Stimulated activated naive CD8-positive, alpha-beta T cell treated with anti-CD3 and anti-CD28 coated beads, Interleukin-15, Interleukin-2, amounts not matched to agents 100 U/mL and 50 U/mL, for 24 hours (primary cell): ENCODE measurements around the gene CISD2.
"Not testable (repeated sequence)": the region's sequence is repeated elsewhere in the genome, so short reads cannot be mapped to it uniquely, and the experiment has no call there.

Experiments used
- ATAC-seq: fragments of 150-1000 bp; cut with Tn5 transposase; one replicate; pipeline ENCODE4 v1.10.0; 2021
- DNase-seq: peaks from one replicate; pipeline ENCODE4 v3.0.0; 2021

Gene CISD2

GRCh38 chr4:102850370-102850769 lies 18.4 kb upstream of the CISD2 start:
- ATAC-seq = no peak
- no peak for DNase-seq

DNA sequence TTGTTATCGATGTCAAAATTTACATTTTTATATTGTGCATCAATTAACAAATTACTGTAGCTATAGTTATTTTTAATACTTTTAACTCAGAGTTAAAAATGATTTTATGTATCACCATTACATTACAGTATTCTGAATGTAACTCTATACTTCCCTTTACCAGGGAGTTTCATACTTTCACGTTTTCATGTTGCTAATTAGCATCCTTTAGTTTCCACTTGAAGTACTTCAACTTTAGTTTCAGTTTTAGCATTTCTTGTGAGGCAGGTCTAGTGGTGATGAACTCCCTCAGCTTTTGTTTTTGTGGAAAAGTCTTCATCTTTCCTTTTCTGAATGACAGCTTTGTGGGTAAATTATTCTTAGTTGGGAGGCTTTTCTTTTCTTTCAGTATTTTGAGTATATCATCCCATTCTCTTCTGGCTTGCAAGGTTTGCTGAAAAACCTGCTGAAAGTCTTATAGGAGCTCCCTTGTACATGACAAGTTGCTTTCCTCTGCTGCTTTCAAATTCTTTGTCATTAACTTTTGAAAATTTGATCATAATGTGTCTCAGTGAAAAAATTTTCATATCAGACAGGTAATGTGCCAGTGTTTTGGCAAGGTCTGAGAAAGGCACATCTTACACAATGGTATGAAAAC lies 9.8 kb upstream of the CISD2 start:
- ATAC-seq (no peak), DNase-seq (no peak)

- ATAC-seq (no peak), DNase-seq (no peak)
These were observed 8.0 kb upstream of the CISD2 start for GRCh38 chr4:102860611-102861324.

DNA sequence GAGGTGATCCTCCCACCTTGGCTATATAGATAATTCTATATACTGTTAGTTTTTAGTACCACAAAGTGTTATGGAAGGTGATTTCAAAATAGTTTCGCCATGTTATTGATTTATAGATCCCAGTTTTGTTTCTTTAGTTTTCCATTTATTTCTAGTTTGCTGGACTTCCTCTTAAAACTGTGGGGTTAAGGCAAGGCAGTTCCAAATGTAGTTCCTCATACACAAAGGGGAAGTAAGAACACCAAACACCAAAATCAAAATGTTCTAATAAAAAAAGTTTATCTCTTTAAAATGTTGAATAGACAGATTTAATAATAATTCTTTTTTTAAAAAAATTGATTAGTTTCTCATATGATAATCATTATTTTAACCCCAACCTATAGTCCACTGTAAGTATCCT lies 6.8 kb upstream of the CISD2 start:
- DNase-seq (no peak), ATAC-seq (no peak)

- no peak for ATAC-seq
- no peak for DNase-seq
These were observed 6.0 kb upstream of the CISD2 start for GRCh38 chr4:102862747-102863146.

DNA sequence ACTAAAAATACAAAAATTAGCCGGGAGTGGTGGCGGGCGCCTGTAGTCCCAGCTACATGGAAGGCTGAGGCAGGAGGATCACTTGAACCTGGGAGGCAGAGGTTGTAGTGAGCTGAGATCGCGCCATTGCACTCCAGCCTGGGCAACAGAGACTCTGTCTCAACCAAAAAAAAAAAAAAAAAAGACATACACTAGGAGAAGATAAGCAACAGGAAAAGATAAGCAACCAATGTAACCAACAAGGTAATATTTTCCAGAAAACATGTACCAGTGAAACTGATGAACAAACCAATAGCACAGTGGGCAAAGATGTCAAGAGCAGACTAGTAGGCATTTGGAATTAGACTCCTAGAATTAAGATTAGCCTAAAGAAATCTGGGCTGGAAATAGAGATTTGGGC lies 3.5 kb upstream of the CISD2 start:
- DNase-seq, ATAC-seq: not testable (repeated sequence)

GRCh38 chr4:102867278-102868152 lies 1.3 kb upstream of the CISD2 start:
- DNase-seq (no peak), ATAC-seq (no peak)

- DNase-seq (peak; percentile 50), ATAC-seq (no peak)
These were observed 525 bp upstream of the CISD2 start for GRCh38 chr4:102868153-102868780.

DNA sequence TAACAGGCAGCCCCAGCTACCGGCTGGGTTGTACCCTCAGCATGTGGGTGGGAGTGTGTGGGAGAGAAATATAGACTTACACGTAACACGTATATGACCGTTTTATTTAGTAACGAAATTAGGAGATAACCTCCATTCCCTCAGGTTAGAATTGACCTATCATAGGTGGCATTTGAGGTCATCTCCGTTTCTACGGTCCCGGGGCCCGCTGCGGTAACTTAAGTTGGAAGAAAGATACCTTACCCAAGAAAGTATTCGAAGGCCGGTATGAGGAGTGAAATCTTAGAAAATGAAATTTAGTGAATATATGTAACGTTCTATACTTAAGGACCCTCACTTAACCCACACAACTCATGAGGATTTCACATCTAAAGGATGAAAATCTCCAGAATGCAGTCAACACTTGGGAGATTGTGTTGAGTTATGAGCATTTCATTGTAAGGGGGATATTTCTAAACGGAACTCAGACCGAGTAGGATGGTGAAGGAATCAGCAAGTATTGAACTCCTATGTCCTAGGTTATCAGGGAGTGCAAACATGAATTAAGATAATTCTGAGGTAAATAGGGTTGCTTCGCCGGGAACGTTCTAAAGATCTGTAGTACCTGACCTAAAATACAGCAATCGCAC lies 891 bp downstream of the CISD2 start:
- DNase-seq (no peak), ATAC-seq (no peak)

GRCh38 chr4:102871772-102872171 lies 3.0 kb downstream of the CISD2 start:
- no peak for DNase-seq
- no peak for ATAC-seq

- not testable (repeated sequence) for ATAC-seq, DNase-seq
These were observed 8.8 kb downstream of the CISD2 start for GRCh38 chr4:102877477-102878106.

DNA sequence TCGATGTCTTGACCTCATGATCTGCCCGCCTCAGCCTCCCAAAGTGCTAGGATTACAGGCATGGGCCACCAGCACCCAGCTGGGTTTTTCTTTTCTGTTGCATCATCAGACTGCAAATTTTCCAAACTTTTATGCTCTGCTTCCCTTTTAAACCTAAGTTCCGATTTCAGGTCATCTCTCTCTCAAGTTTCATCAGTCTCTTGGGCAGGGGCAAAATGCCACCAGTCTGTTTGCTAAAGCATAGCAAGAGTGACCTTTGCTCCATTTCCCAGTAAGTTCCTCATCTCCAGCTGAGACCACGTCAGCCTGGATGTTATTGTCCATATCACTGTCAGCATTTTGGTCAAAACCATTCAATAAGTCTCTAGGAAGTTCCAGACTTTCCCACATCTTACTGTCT lies 9.6 kb downstream of the CISD2 start:
- ATAC-seq, DNase-seq: not testable (repeated sequence)

DNA sequence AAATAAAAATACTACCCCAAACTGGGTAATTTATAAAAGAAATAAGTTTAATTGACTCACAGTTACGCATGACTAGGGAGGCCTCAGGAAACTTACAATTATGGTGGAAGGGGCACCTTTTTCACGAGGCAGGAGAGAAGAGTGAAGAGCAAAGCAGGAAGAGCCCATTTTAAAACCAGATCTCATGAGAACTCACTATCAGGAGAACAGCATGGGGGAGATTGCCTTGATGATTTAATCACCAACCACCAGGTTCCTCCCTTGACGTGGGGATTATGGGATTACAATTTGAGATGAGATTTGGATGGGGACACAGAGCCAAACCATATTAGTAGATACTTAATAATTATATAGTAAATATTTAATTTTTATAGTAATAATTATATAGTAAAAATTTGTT lies 10.1 kb downstream of the CISD2 start:
- DNase-seq (no peak), ATAC-seq (no peak)

- ATAC-seq = no peak
- no peak for DNase-seq
These were observed 12.6 kb downstream of the CISD2 start for GRCh38 chr4:102881343-102881742.

- ATAC-seq (no peak), DNase-seq (no peak)
These were observed 14.5 kb downstream of the CISD2 start for GRCh38 chr4:102883278-102883677.

- not testable (repeated sequence) for ATAC-seq, DNase-seq
These were observed 19.8 kb downstream of the CISD2 start for GRCh38 chr4:102888570-102888969.

DNA sequence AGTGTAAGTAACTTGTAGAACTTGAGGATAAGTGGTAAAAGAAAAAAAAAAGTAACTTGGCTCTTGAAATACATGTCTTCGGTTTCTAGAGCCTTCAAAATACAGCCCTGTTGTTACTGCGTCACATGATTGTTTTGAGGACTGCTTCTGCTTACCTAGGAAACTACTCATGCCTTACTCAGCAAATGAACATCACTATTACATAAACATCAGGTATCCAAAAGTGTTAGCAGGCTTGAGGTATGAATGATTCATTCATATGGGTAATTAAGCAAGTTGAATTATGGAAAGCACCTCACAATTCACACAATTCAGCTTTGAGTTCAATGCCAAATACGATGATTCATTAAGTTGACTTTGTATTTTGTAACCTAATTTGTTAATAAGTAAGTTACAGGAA lies 21.1 kb downstream of the CISD2 start:
- not testable (repeated sequence) for DNase-seq, ATAC-seq

GRCh38 chr4:102896547-102896946 lies 27.8 kb downstream of the CISD2 start:
- not testable (repeated sequence) for ATAC-seq

GRCh38 chr4:102897610-102898009 lies 28.8 kb downstream of the CISD2 start:
- not testable (repeated sequence) for DNase-seq, ATAC-seq

More at GRCh38 chr4:102896547-102896946, 27.8 kb downstream of the CISD2 start:
- not testable (repeated sequence) for DNase-seq

DNA sequence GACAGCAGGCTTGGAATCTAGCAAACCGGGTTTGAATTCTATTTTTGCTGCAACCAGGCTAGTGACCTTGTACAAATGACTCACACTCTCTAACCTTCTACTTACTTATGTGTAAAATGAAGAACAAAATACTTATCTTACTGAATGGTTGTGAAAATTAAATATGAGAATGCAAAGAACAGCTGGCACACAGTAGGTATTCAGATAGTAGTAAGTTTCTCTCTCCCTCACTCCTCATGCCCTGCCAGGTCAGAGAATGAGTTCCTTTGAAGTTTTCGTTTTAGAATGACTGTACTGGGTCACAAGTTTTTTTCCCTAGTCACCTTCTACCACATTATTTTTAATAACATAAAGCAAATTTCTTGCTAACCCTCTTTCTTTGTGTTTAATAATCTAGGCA lies 33.0 kb downstream of the CISD2 start:
- DNase-seq (no peak), ATAC-seq (no peak)

DNA sequence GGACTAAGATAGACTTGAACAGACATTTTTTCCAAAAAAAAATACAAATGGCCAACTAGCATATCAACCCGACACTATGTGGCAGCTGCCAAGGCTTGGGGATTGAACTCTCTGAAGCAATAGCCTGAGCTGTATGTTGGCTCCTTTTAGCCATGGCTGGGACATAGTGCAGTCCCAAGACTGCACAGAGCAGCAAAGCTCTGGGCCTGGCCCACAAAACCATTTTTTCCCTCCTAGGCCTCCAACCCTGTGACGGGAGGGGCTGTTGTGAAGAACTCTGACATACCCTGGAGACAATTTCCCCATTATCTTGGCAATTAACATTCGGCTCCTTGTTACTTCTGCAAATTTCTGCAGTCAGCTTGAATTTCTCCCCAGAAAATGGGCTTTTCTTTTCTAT lies 50.1 kb downstream of the CISD2 start:
- DNase-seq (no peak), ATAC-seq (no peak)
